ENCODE measurements around the gene TP53. TPM values are rescaled to one million over a fixed set of nuclear protein-coding genes. Genes with fewer than 3 reads are reported as not detected.

Gene TP53
- total and polyA plus RNA-seq, 2 of the 4 experiments (the other 2 are of a cell fraction): 31.2 to 48.5 TPM

- H3K27me3 ChIP-seq (ENCODE audit: control insufficient read depth, insufficient read depth, low read length): peaks cover 7% of the 10 kb centered on the region
Observed at GRCh38 chr17:7640783-7641182, 46.5 kb downstream of the TP53 start.

More at GRCh38 chr17:7640783-7641182, 46.5 kb downstream of the TP53 start:
- in situ Hi-C loops (cut with MboI; ENCODE audit: low sequenced_read_pairs) (no loop called here), intact Hi-C loops (cut with micrococcal nuclease) (no loop called here), dilution Hi-C loops (cut with HindIII; ENCODE audit: low sequenced_read_pairs, unreplicated experiment) (no loop called here)
- no peak overlapping the region for H2AK5ac ChIP-seq (ENCODE audit: low read depth, low read length)
- 90% methylated on average over 16 of the region's 26 CpGs; no CpG with 5 or more reads in 1 of the 2 experiments for WGBS, 2 experiments (ENCODE audit: extremely low coverage in 2 of 2, insufficient read length in 1 of 2)
- ATAC-seq (ENCODE audit: low read depth) (no peak), DNase-seq (no peak)
- H2BK120ac ChIP-seq (ENCODE audit: low read depth, low read length): no peak overlapping the region
- no TSS peak for BruUV-seq (replicated peaks)
- no peak overlapping the region for H4K91ac ChIP-seq (ENCODE audit: insufficient read depth, low read depth, low read length)
- H3K9me3 ChIP-seq (ENCODE audit: control insufficient read depth, insufficient read depth, low read length): no peaks in the 10 kb centered on the region
- no peak overlapping the region for H3K4me2 ChIP-seq (ENCODE audit: low read depth, low read length)
- no peak overlapping the region for H3K14ac ChIP-seq (replicated peaks; ENCODE audit: low read depth, low read length)
- no peak overlapping the region for H3K27ac ChIP-seq (ENCODE audit: insufficient read depth, low read length)
- ChIA-PET CTCF (no interaction called here), POLR2A (ENCODE audit: unreplicated experiment) (no interaction called here)
- H3K56ac ChIP-seq (ENCODE audit: extremely low read depth, insufficient read depth, low read length): no peak overlapping the region
- no peak for TF ChIP-seq MAZ (IDR thresholded peaks at IDR 0.05; ENCODE audit: borderline replicate concordance, low read depth, low read length)
- TF ChIP-seq POLR2A (IDR thresholded peaks at IDR 0.05; ENCODE audit: low read depth, low read length): no peak
- no peak for TF ChIP-seq RFX5 (IDR thresholded peaks at IDR 0.05; ENCODE audit: low read depth, low read length)
- no peak for TF ChIP-seq RAD21 (IDR thresholded peaks at IDR 0.05; ENCODE audit: low read length)
- no peak overlapping the region for H3K23ac ChIP-seq (ENCODE audit: low read depth, low read length)
- no peak overlapping the region for H2AFZ ChIP-seq (replicated peaks; ENCODE audit: low read length, poor library complexity)
- no peaks in the 10 kb centered on the region for H3K9me1 ChIP-seq (ENCODE audit: insufficient read depth, low read length)
- no peaks in the 10 kb centered on the region for H4K20me1 ChIP-seq (ENCODE audit: insufficient read depth, low read length)
- H2BK5ac ChIP-seq (ENCODE audit: low read depth, low read length, poor library complexity, severe bottlenecking): no peak overlapping the region
- H4K8ac ChIP-seq (ENCODE audit: low read depth in 2 of 2, low read length in 2 of 2): no peak overlapping the region
- H3K36me3 ChIP-seq (ENCODE audit: control insufficient read depth, insufficient read depth, low read length): no peaks in the 10 kb centered on the region
- no peak overlapping the region for H3K9ac ChIP-seq (ENCODE audit: low read depth, low read length)
- H3K4me3 ChIP-seq (ENCODE audit: insufficient read depth, low read depth, low read length): no peak overlapping the region
- H3K79me1 ChIP-seq (ENCODE audit: low read depth in 1 of 2, low read length in 2 of 2): no peaks in the 10 kb centered on the region
- no peak overlapping the region for H2BK20ac ChIP-seq (ENCODE audit: low read depth, low read length)
- no peak overlapping the region for H2AK9ac ChIP-seq (replicated peaks; ENCODE audit: low read depth, low read length, poor library complexity)
- H3K4ac ChIP-seq (ENCODE audit: low read depth, low read length): no peak overlapping the region
- no peak overlapping the region for H2BK15ac ChIP-seq (ENCODE audit: low read depth, low read length)
- H4K5ac ChIP-seq (ENCODE audit: low read depth, low read length): no peak overlapping the region
- H3K18ac ChIP-seq (ENCODE audit: low read depth, low read length): no peak overlapping the region
- no peaks in the 10 kb centered on the region for H3K4me1 ChIP-seq (ENCODE audit: control insufficient read depth, insufficient read depth, low read length)
